Gastroesophageal sphincter (tissue), 4 donors: ENCODE measurements around the gene CD6. TPM values are rescaled to one million over a fixed set of nuclear protein-coding genes. Genes with fewer than 3 reads are reported as not detected.

ENCODE experiments used
- ATAC-seq: fragments of 150-250 bp; one replicate; pipeline ENCODE4 v1.9.1; 2016; ENCODE audit warnings: mild to moderate bottlenecking, moderate library complexity
- H3K27ac ChIP-seq, 4 donors: fragments of 200-600 bp; sonication (generic) in 3 of 4; 1 replicate in 3 of 4; 2 replicates in 1 of 4; pipeline ENCODE4 v1.5.1; 2016 to 2019
- H3K27me3 ChIP-seq: fragments of 200-600 bp; sonication (generic); one replicate; pipeline ENCODE4 v1.5.1; 2019
- H3K36me3 ChIP-seq, 2 donors: fragments of 200-600 bp; sonication (generic); one replicate each; pipeline ENCODE4 v1.5.1; 2019; ENCODE audit warnings: control low read depth in 1 of 2
- H3K4me1 ChIP-seq, 3 donors: fragments of 200-600 bp; sonication (generic); 1 replicate in 2 of 3; 2 replicates in 1 of 3; pipeline ENCODE4 v1.5.1; 2016 to 2019; ENCODE audit warnings: control low read depth in 2 of 3
- H3K4me3 ChIP-seq, 2 donors: fragments of 200-600 bp; sonication (generic); one replicate each; pipeline ENCODE4 v1.5.1; 2019; ENCODE audit warnings: mild to moderate bottlenecking in 1 of 2, moderate library complexity in 1 of 2
- H3K9me3 ChIP-seq, 3 donors: fragments of 200-600 bp; sonication (generic); one replicate each; pipeline ENCODE4 v1.5.1; 2017 to 2019; ENCODE audit warnings: control low read depth in 2 of 3
- CTCF ChIP-seq, 4 experiments: fragments of 200-600 bp in 2 of 4; fragments of 450-650 bp in 2 of 4; sonication (generic) in 1 of 4; IDR thresholded peaks; one replicate each; pipeline ENCODE4 v1.5.1; 2017 to 2019; ENCODE audit warnings: antibody characterized with exemption in 4 of 4, mild to moderate bottlenecking in 2 of 4, moderate library complexity in 2 of 4
- EP300 ChIP-seq: sonication (generic); formaldehyde crosslinking; IDR thresholded peaks from one replicate; pipeline ENCODE4 v1.6.1; 2017; ENCODE audit warnings: antibody characterized with exemption, mild to moderate bottlenecking
- POLR2A ChIP-seq, 2 donors: fragments of 450-650 bp; IDR thresholded peaks; one replicate each; pipeline ENCODE4 v1.6.1; 2017; ENCODE audit warnings: antibody characterized with exemption in 2 of 2, mild to moderate bottlenecking in 2 of 2, moderate library complexity in 1 of 2
- POLR2AphosphoS5 ChIP-seq: sonication (generic); formaldehyde crosslinking; IDR thresholded peaks from one replicate; pipeline ENCODE4 v1.6.1; 2017; ENCODE audit warnings: antibody characterized with exemption
- WGBS, 2 donors: methylation state at CpG; one replicate each; pipeline ENCODE4 v1.1.5; 2018; ENCODE audit warnings: low coverage in 1 of 2; 5-methylcytosine and 5-hydroxymethylcytosine counted together
- total RNA-seq, 4 donors: library from RNA; depleted of rRNA; stranded (reverse); fragments of >200 nt; gene quantifications; one replicate each; pipeline ENCODE4 v1.1.0, GENCODE V29; 2016

Gene CD6
- total RNA-seq, 4 donors from 2014 or later, result 0.15 to 2.7 (median 0.35) TPM; not detected in 1

- no peaks in the 10 kb centered on the region for H3K36me3 ChIP-seq
- no peak overlapping the region for H3K4me3 ChIP-seq
- H3K9me3 ChIP-seq, result no peaks in the 10 kb centered on the region
- no peak overlapping the region for H3K27ac ChIP-seq
- ATAC-seq, result no peak
- 81 to 93% methylated on average over 5 to 7 of the region's 10 CpGs for WGBS, 2 donors
- no peak for TF ChIP-seq EP300
- TF ChIP-seq POLR2A (IDR thresholded peaks at IDR 0.05), result no peak
- TF ChIP-seq CTCF (IDR thresholded peaks at IDR 0.05), result no peak
- no peak for TF ChIP-seq POLR2AphosphoS5
- H3K4me1 ChIP-seq, result no peaks in the 10 kb centered on the region
- H3K27me3 ChIP-seq, result no peaks in the 10 kb centered on the region
These were observed 7.3 kb downstream of the CD6 start for GRCh38 chr11:60978546-60979380.

GRCh38 chr11:60981515-60981914, 10.0 kb downstream of the CD6 start:
- Histone ChIP-seq H3K9me3 (no peaks in the 10 kb centered on the region), H3K4me1 (no peaks in the 10 kb centered on the region), H3K27me3 (no peaks in the 10 kb centered on the region), H3K36me3 (no peaks in the 10 kb centered on the region), H3K4me3 (no peak overlapping the region), H3K27ac (no peak overlapping the region)
- TF ChIP-seq EP300 (no peak), CTCF (IDR thresholded peaks at IDR 0.05) (no peak), POLR2A (IDR thresholded peaks at IDR 0.05) (no peak), POLR2AphosphoS5 (no peak)
- ATAC-seq, result no peak
- no CpG with 5 or more reads among the region's 12 CpGs for WGBS, 2 donors

DNA sequence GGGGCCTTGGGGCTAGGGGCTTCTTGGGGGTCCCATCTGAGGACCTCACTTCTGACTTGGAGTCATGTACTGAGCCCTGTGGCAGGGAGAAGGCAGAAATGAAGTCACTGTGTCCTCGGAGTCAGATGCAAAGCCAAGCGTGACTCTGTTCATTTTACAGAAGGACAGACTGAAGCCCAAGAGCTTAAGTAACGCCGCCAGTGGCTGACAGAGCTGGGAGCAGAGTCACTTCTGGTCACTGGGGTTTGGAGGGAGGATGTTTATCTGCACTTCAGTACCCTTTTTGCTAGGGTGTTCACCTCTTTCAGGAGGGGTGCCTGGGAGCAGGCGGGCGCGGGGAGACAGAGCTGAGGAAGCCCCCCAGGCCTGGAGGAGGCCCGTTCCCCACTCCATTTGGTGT, 10.7 kb downstream of the CD6 start:
- no peaks in the 10 kb centered on the region for H3K9me3 ChIP-seq
- no peak for ATAC-seq
- H3K27me3 ChIP-seq, result no peaks in the 10 kb centered on the region
- H3K4me3 ChIP-seq, result no peak overlapping the region
- WGBS, 2 donors, result 60 to 100% methylated on average over 1 to 4 of the region's 8 CpGs
- no peaks in the 10 kb centered on the region for H3K4me1 ChIP-seq
- H3K27ac ChIP-seq, result no peak overlapping the region
- H3K36me3 ChIP-seq, result no peaks in the 10 kb centered on the region
- TF ChIP-seq POLR2A (IDR thresholded peaks at IDR 0.05) (no peak), CTCF (IDR thresholded peaks at IDR 0.05) (no peak), EP300 (no peak), POLR2AphosphoS5 (no peak)

GRCh38 chr11:60984149-60984548, 12.7 kb downstream of the CD6 start:
- Histone ChIP-seq H3K4me3 (no peak overlapping the region), H3K9me3 (no peaks in the 10 kb centered on the region), H3K27me3 (no peaks in the 10 kb centered on the region), H3K4me1 (no peaks in the 10 kb centered on the region), H3K27ac (no peak overlapping the region), H3K36me3 (no peaks in the 10 kb centered on the region)
- no peak for ATAC-seq
- 54 to 84% methylated on average over 4 to 5 of the region's 6 CpGs for WGBS, 2 donors
- TF ChIP-seq POLR2AphosphoS5, result no peak
- TF ChIP-seq CTCF (IDR thresholded peaks at IDR 0.05), result no peak
- no peak for TF ChIP-seq POLR2A (IDR thresholded peaks at IDR 0.05)
- TF ChIP-seq EP300, result no peak

GRCh38 chr11:60984636-60985035, 13.2 kb downstream of the CD6 start:
- Histone ChIP-seq H3K9me3 (no peaks in the 10 kb centered on the region), H3K4me1 (no peaks in the 10 kb centered on the region), H3K36me3 (no peaks in the 10 kb centered on the region), H3K27ac (no peak overlapping the region), H3K27me3 (no peaks in the 10 kb centered on the region), H3K4me3 (no peak overlapping the region)
- TF ChIP-seq EP300, result no peak
- TF ChIP-seq CTCF (IDR thresholded peaks at IDR 0.05), result no peak
- TF ChIP-seq POLR2A (IDR thresholded peaks at IDR 0.05), result no peak
- no peak for TF ChIP-seq POLR2AphosphoS5
- WGBS, 2 donors, result 44 to 69% methylated on average over 4 of the region's 4 CpGs
- no peak for ATAC-seq
